C4-2B (cell line): Measurements from ENCODE around the gene LAGE3.

Experiments used
- H3K27ac ChIP-seq: fragments of 450-650 bp; 2 replicates; pipeline ENCODE4 v1.5.1; 2017
- ZFX ChIP-seq: fragments of 450-650 bp; IDR thresholded peaks from 2 replicates; pipeline ENCODE4 v1.6.1; 2017
- TF ChIP-seq, protein P1 (sequence below): fragments of 450-650 bp; conservative IDR thresholded peaks from 2 replicates; pipeline ENCODE4 v1.5.1; 2017; ENCODE audit warnings: mild to moderate bottlenecking

The LAGE3 gene

GRCh38 chrX:154471839-154472684, 7.0 kb downstream of the LAGE3 start:
- no peak overlapping the region for H3K27ac ChIP-seq
- TF ChIP-seq, protein P1, sequence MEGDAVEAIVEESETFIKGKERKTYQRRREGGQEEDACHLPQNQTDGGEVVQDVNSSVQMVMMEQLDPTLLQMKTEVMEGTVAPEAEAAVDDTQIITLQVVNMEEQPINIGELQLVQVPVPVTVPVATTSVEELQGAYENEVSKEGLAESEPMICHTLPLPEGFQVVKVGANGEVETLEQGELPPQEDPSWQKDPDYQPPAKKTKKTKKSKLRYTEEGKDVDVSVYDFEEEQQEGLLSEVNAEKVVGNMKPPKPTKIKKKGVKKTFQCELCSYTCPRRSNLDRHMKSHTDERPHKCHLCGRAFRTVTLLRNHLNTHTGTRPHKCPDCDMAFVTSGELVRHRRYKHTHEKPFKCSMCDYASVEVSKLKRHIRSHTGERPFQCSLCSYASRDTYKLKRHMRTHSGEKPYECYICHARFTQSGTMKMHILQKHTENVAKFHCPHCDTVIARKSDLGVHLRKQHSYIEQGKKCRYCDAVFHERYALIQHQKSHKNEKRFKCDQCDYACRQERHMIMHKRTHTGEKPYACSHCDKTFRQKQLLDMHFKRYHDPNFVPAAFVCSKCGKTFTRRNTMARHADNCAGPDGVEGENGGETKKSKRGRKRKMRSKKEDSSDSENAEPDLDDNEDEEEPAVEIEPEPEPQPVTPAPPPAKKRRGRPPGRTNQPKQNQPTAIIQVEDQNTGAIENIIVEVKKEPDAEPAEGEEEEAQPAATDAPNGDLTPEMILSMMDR = no peak
- TF ChIP-seq ZFX = no peak

GRCh38 chrX:154470914-154471568, 8.0 kb downstream of the LAGE3 start:
- TF ChIP-seq, protein P1 = no peak
- TF ChIP-seq ZFX = no peak
- no peak overlapping the region for H3K27ac ChIP-seq

- H3K27ac ChIP-seq = no peak overlapping the region
- TF ChIP-seq, protein P1 = no peak
- no peak for TF ChIP-seq ZFX
Measured at GRCh38 chrX:154470434-154470833, 8.6 kb downstream of the LAGE3 start.

DNA sequence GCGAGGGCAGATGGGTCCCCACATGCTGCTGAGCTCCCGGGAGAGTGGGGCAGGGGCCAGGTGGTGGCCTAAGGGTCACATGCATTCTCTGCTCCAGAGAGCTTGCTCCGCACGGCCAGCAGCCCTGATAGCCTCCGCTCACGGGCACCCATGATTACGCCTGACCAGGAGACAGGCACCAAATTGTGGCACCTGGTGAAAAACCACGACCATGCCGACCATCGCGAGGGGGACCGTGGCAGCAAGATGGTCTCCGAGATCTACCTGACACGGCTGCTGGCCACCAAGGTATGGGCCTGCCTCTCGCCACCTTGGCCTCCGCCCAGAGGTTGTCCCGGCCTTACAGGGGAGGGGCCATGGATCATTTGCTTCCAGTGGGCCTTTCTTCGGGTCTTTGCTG, 9.2 kb downstream of the LAGE3 start:
- no peak overlapping the region for H3K27ac ChIP-seq
- TF ChIP-seq, protein P1 = no peak
- no peak for TF ChIP-seq ZFX

DNA sequence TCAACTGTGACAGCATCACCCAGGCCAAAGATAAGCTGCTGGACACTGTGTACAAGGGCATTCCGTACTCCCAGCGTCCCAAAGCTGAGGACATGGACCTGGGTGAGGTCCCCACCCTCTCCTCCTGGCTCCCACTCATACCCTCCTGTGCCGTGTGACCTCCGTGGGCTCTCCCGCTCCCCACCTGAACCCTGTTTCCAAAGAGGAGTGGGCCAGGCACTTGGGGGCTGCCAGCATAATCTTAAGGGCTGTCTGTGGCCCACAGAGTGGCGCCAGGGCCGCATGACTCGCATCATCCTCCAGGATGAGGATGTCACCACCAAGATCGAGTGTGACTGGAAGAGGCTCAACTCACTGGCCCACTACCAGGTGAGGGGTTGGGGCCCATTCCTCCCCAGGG, 10.0 kb downstream of the LAGE3 start:
- H3K27ac ChIP-seq = no peak overlapping the region
- TF ChIP-seq, protein P1 = no peak
- no peak for TF ChIP-seq ZFX

DNA sequence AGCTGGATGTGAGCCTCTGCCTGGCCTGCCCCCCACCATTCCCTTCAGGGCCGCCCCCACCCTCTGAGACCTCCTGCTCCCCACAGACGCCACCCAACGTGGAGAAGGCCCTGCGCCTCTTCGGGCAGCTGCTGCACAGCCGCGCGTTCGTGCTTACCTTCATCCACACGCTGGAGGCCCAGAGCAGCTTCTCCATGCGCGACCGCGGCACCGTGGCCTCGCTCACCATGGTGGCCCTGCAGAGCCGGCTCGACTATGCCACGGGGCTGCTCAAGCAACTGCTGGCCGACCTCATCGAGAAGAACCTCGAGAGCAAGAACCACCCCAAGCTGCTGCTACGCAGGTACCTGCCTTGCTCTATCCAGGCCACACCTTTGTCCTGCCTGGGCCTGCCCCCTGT, 10.9 kb downstream of the LAGE3 start:
- TF ChIP-seq, protein P1 = no peak
- TF ChIP-seq ZFX = no peak
- H3K27ac ChIP-seq = no peak overlapping the region

GRCh38 chrX:154467556-154467955, 11.5 kb downstream of the LAGE3 start:
- TF ChIP-seq ZFX = no peak
- TF ChIP-seq, protein P1 = no peak
- H3K27ac ChIP-seq = no peak overlapping the region
